ENCODE results near the gene ZNF774.

Gene ZNF774

DNA sequence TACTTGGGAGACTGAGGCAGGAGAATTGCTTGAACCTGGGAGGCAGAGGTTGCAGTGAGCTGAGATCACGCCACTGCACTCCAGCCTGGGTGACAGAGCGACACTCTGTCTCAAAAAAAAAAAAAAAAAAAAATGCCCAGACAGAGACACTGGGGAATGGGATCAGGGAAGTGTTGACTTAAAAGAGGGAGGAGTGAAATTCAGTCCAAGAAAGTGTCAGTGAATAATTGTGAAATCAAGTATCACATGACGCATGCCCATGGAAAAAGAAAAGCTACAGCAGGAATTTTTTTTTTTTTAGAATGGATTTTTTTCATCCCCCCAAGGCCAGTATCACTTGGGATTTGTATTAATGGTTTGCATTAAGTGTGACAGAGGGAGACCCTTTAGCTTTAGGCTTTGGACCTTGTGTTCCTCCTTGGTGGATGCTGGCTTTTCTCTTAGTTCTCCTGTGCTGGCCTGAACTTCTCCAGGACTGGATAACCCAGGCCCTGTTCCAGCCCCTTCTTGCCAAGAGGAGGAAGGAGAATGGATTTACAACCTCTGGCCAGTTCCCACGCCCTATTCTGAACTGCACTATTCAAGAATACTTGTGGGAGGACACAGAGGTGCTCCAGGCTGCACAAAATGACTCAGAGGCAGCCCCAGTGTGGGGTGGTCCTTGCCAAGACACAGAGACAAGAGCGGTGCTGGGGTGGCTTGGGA, 36.7 kb upstream of the ZNF774 start:
- no peak for DNase-seq (ENCODE audit: low spot score)
- TF ChIP-seq, protein P1, sequence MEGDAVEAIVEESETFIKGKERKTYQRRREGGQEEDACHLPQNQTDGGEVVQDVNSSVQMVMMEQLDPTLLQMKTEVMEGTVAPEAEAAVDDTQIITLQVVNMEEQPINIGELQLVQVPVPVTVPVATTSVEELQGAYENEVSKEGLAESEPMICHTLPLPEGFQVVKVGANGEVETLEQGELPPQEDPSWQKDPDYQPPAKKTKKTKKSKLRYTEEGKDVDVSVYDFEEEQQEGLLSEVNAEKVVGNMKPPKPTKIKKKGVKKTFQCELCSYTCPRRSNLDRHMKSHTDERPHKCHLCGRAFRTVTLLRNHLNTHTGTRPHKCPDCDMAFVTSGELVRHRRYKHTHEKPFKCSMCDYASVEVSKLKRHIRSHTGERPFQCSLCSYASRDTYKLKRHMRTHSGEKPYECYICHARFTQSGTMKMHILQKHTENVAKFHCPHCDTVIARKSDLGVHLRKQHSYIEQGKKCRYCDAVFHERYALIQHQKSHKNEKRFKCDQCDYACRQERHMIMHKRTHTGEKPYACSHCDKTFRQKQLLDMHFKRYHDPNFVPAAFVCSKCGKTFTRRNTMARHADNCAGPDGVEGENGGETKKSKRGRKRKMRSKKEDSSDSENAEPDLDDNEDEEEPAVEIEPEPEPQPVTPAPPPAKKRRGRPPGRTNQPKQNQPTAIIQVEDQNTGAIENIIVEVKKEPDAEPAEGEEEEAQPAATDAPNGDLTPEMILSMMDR (IDR thresholded peaks at IDR 0.05; ENCODE audit: borderline replicate concordance, control extremely low read depth, extremely low read depth, insufficient read depth, missing control alignments): no peak
- in situ Hi-C loops (cut with MboI; ENCODE audit: low sequenced_read_pairs, unreplicated experiment): loop anchor here (25.0 kb wide), 1 partner anchor 572 kb away; the partner anchor contains the start of gene FES

- DNase-seq (ENCODE audit: low spot score): no peak
- TF ChIP-seq, protein P1 (IDR thresholded peaks at IDR 0.05; ENCODE audit: borderline replicate concordance, control extremely low read depth, extremely low read depth, insufficient read depth, missing control alignments): no peak
- in situ Hi-C loops (cut with MboI; ENCODE audit: low sequenced_read_pairs, unreplicated experiment): loop anchor here (25.0 kb wide), 1 partner anchor 571 kb away; the partner anchor contains the start of gene FES
Observed at GRCh38 chr15:90316139-90316538, 35.9 kb upstream of the ZNF774 start.

- TF ChIP-seq, protein P1 (IDR thresholded peaks at IDR 0.05; ENCODE audit: borderline replicate concordance, control extremely low read depth, extremely low read depth, insufficient read depth, missing control alignments): no peak
- in situ Hi-C loops (cut with MboI; ENCODE audit: low sequenced_read_pairs, unreplicated experiment): loop anchor here (25.0 kb wide), 1 partner anchor 569 kb away; the partner anchor contains the start of gene FES
- no peak for DNase-seq (ENCODE audit: low spot score)
Observed at GRCh38 chr15:90318591-90318990, 33.5 kb upstream of the ZNF774 start.

DNA sequence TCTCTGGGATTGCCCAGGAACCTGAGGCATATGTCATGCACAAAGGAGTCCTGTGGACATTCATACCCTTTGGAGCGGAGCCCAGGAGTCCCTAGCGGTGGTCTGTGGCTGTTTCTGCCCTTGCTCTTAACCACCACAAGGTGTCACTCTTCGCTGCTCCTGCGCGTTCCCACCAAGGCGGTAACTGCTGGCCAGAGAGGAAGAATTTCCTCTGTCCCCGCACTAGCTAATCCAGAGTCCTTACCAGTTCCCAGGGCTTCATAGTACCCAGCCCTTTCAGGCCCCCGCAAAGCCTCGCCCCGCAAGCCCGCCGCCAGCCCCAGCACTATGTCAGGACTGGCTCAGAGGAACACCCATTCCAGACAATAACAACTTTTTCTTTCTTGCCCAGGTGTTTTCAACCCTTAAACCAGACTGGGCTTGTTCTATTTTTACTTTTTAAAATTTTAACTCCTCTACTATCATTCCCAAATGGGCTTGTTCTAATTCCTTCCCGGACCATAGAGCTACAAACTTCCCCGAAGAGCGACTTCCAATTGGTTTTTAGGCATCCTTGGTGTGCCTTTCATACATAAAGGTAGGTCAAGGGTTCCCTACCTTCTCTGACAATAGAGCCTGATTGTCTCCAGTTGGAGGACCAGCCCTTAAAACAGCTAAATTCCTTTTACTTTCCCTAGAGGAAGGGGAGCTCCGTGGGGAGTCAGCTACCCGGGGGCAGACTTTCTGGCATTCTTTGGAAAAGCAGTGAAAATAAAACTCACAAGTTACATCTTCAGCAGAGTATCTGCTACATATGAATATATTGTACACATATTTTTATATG, 31.8 kb upstream of the ZNF774 start:
- TF ChIP-seq, protein P1 (IDR thresholded peaks at IDR 0.05; ENCODE audit: borderline replicate concordance, control extremely low read depth, extremely low read depth, insufficient read depth, missing control alignments): peak; percentile 97
- DNase-seq (ENCODE audit: low spot score): peak; percentile 88
- in situ Hi-C loops (cut with MboI; ENCODE audit: low sequenced_read_pairs, unreplicated experiment): loop anchor here (10.0 to 25.0 kb wide), 2 partner anchors 165 to 567 kb away; partner anchors contain the start of gene FES

DNA sequence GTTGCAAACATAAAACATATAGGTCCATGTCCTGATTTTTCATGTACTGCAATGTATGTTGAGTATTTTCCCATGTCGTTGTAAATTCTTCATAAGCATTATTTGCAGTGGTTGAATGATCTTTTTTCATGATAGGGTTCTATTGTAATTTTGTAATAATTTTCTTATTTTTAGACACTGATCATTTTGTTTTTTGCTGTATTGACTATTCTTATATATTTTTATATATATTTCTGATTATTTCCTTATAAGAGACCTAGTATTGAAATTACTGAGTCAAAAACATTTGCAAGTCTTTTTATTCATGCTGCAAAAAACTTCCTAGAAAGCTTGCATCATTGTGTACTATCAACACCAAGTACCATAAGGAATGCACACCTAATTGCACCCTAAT, 31.2 kb upstream of the ZNF774 start:
- no peak for DNase-seq (ENCODE audit: low spot score)
- TF ChIP-seq, protein P1 (IDR thresholded peaks at IDR 0.05; ENCODE audit: borderline replicate concordance, control extremely low read depth, extremely low read depth, insufficient read depth, missing control alignments): no peak
- in situ Hi-C loops (cut with MboI; ENCODE audit: low sequenced_read_pairs, unreplicated experiment): loop anchor here (10.0 to 25.0 kb wide), 2 partner anchors 164 to 566 kb away; partner anchors contain the start of gene FES

DNA sequence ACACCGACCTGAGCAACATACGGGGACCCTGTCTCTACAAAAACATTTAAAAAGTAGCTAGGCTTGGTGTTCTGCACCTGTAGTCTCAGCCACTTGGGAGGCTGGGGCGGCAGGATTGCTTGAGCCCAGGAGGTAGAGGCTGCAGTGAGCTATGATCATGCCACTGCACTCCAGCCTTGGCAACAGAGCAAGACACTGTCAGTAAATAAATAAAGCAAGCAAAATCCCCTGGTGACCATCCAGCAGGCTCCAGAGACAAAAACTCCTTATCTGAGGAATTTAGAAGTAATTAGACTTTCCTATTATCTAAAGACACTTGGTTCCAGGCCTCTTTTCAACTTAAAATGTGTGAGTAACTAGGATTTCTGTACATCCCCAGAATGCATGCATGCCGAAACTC, 29.5 kb upstream of the ZNF774 start:
- in situ Hi-C loops (cut with MboI; ENCODE audit: low sequenced_read_pairs, unreplicated experiment): loop anchor here (10.0 to 25.0 kb wide), 2 partner anchors 162 to 565 kb away; partner anchors contain the start of gene FES
- TF ChIP-seq, protein P1 (IDR thresholded peaks at IDR 0.05; ENCODE audit: borderline replicate concordance, control extremely low read depth, extremely low read depth, insufficient read depth, missing control alignments): no peak
- no peak for DNase-seq (ENCODE audit: low spot score)

Measured in GM13976 (cell line).